Stimulated activated CD4-positive, alpha-beta T cell treated with anti-CD3 and anti-CD28 coated beads, Interleukin-4, amount 100 ng/mL, for 24 hours (primary cell): ENCODE data around the gene SETD1A.

Source experiments
- DNase-seq: peaks from one replicate; pipeline ENCODE4 v3.0.0-alpha.2; 2020

The SETD1A gene

DNA sequence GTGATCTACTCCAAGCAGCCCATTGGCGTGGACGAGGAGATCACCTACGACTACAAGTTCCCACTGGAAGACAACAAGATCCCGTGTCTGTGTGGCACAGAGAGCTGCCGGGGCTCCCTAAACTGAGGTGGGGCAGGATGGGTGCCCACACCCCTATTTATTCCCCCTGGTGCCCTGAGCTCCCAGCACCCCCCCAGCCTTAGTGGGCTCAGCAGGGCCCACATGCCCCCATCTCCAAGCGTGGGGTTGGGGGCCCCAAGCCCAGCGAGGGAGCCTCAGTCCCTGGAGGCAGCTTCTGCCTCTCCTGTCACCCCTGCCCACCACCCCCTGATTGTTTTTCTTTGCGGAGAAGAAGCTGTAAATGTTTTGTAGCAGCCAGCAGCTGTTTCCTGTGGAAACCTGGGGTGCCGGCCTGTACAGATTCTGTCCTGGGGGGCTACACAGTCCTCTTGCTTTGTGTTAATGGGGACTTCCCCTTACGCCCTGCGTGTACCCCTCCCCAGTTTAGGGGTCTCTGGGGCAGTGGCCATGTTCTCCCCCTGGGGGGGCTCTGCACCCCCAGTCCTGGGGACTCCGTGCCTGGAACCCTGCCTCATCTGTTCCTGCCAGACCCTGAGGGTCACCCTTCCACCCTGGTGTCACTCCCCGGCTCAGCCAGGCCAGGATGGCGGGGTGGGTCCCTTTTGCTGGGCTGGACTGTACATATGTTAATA is 26.5 kb downstream of the SETD1A start:
- DNase-seq = no peak

DNA sequence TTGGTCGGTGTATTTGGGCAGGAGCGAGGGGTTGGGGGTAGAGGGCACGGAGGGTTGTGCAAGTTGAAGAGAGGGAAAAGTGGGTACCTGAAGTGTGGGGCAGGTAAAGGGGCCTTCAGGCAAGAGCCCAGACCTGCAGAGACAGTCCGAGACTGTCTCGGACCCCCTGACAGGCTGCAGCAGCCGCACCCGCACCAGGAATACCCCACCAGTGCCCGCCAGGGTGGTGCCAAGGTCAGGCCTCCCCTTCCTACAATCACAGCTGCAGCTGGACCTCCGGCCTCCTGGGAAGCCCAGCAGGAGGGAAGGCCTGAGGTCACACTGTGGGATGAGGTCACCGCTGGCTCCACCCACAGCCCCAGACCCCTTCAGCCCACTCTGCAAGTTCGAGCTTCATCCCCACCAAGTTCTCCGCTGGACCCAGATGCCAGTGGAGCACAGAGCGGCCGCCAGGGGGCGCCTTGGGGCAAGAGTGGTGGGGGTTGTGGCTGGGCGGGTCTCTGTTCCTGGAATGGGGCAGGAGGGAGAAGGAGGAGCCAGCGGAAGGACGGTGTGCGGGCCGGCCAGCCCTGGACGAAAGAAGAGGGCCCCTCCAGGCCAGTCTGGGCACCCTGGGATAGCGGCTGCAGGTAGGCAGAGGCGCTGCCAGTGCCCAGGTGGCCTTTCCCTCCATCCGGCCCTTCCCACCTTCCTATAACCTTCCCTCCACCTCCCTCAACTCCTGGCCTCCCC is 27.3 kb downstream of the SETD1A start, which contains the start of gene HSD3B7:
TSS of gene HSD3B7 (plus strand) at position 539 of the 732 bp plus-strand sequence. CDS start 452 bp downstream, outside the sequence.
- DNase-seq = peak; percentile 84

DNA sequence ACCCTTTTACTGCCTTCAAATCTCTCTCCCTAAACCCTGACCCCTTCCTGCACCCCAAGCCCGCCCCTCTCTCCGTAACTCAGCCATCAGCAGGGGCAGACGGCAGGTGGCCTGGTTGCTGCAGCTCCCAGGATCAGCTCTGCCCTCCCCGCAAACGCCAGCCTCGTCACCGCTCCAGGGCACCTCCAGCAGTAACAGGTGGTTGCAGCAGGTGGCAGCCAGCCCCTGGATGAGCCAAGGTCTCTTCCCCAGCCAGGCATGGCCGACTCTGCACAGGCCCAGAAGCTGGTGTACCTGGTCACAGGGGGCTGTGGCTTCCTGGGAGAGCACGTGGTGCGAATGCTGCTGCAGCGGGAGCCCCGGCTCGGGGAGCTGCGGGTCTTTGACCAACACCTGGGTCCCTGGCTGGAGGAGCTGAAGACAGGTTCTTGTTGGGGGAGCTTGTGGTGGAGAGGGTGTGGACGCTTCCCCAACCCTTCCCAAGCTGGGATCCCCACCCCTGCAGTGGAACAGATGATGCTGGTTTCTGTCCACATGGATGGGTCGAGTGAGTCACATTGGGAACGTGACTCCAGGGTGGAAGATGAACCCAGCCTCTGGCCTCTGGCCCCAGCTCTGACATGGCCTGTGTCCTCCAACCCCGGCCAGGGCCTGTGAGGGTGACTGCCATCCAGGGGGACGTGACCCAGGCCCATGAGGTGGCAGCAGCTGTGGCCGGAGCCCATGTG is 28.0 kb downstream of the SETD1A start:
- no peak for DNase-seq

GRCh38 chr16:30986129-30986991 is 28.8 kb downstream of the SETD1A start:
- no peak for DNase-seq

DNA sequence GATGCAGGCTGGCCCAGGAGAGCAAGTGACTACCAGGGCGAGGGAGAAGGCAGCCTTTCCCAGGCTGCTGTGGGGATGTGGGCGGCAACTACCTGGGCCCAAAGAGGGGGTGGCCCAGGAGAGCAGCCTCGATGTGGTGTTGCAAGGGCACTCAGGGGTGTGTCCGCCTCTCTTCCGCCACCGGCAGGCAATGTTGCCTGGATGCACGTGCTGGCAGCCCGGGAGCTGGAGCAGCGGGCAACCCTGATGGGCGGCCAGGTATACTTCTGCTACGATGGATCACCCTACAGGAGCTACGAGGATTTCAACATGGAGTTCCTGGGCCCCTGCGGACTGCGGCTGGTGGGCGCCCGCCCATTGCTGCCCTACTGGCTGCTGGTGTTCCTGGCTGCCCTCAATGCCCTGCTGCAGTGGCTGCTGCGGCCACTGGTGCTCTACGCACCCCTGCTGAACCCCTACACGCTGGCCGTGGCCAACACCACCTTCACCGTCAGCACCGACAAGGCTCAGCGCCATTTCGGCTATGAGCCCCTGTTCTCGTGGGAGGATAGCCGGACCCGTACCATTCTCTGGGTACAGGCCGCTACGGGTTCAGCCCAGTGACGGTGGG is 30.1 kb downstream of the SETD1A start:
- no peak for DNase-seq

- DNase-seq = no peak
Observed at GRCh38 chr16:30989469-30990047, 32.0 kb downstream of the SETD1A start.

GRCh38 chr16:30990105-30990504 is 32.6 kb downstream of the SETD1A start:
- no peak for DNase-seq

DNA sequence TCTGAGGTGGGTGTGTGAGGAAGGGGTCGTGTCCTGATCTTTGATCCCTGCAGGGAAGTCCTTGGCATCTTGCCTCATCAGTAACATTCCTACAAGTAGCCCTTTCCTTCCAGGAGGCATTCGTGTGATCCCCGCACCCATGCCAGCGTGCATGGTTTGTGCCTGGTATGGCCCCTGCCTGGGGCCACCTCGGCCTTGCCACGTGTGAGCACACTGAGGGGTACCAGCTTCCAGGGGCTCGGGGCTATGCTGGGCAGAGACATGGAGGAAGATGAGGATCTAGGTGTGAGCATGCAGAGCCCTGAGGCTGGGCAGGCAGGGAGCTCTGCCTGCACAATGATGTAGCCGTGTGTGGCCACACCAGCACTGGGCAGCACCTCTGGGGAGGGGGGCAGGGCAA is 33.5 kb downstream of the SETD1A start:
- DNase-seq = no peak

- no peak for DNase-seq
Observed at GRCh38 chr16:30992276-30992780, 34.8 kb downstream of the SETD1A start.

DNA sequence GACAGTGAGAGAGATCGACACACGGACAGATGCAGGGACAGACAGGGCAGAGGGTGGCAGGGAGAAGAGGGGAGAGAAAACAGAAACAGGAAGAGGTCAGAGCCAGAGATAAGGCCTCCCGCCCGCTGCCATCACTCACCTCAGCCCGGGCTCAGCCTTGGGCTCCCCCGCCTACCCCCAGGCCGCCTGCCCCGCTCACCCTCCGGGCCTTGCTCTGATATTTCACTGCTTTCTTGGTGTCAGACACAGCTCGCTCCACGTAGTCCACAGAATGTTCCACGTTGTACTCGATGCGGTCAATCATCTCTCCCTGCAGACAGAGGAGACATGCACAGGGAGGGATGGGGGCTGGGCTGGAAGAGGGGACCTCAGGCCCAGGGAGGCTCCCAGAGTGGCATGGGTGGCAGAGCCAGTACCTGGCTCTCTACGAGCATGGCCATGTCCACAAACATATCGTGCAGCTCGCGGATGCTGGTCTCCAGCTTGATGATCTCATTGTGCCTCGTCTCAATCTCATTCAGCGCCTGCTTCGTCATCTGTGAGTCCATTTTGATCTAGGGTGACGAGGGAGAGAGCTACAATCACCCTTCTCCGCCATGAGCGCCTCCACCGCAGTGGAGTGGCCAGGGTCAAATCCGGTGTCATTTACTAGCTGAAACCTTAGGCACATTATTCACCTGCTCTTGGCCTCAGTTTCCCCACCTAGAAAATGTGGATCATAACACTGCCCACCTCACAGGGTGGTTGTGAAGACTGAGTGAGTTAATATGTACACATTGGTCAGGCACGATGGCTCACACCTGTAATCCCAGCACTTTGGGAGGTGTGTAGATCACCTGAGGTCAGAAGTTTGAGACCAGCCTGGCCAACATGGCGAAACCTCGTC is 35.6 kb downstream of the SETD1A start:
- DNase-seq = no peak

- DNase-seq = no peak
Observed at GRCh38 chr16:30995927-30996323, 38.4 kb downstream of the SETD1A start.

GRCh38 chr16:30996324-30996984 is 38.9 kb downstream of the SETD1A start:
- DNase-seq = no peak

GRCh38 chr16:30996985-30997724 is 39.6 kb downstream of the SETD1A start:
- peak; percentile 80 for DNase-seq

- DNase-seq = no peak
Observed at GRCh38 chr16:30997725-30998711, 40.5 kb downstream of the SETD1A start.

DNA sequence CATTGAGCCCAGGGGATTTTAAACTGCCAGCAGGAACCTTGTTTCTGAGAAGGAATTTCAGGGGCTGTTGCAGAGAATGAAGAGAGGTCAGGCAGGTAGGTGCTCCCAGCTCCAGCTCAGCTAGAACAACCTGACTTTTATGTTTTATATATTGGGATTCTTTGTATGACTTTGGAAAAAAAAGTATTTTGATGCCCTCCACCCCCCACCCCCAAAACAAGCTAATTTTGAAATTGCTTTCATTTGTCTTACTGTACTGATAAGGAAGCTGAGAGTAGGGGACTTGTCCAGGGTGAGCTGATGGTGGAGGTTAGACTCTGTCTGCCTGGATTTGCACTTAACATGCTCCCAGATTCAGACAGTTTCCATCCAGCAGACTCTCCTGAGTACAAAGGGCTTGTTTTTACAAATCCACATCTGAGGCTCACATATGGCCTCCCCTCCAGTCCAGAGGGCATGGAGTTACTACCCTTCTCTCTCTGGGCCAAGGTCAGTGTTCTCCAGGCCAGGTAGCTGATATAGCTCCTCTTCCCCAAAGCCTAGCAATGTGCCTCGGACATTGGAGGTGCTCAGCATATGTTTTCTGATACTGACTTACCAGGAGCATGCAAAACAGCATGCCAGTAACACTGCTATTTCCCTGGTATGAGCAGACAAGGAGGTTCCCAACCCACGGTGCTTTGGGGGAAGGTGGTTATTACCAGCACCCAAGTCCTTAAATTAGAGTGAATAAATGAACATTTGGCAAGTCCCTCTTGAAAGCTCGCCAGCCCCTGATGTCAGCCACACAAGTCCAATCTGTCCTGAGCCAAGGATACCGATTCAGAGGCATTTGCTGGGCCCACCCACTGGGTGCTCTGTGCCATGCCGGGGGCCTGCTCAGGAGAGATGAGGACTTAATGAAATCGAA is 41.6 kb downstream of the SETD1A start:
- DNase-seq = no peak

DNA sequence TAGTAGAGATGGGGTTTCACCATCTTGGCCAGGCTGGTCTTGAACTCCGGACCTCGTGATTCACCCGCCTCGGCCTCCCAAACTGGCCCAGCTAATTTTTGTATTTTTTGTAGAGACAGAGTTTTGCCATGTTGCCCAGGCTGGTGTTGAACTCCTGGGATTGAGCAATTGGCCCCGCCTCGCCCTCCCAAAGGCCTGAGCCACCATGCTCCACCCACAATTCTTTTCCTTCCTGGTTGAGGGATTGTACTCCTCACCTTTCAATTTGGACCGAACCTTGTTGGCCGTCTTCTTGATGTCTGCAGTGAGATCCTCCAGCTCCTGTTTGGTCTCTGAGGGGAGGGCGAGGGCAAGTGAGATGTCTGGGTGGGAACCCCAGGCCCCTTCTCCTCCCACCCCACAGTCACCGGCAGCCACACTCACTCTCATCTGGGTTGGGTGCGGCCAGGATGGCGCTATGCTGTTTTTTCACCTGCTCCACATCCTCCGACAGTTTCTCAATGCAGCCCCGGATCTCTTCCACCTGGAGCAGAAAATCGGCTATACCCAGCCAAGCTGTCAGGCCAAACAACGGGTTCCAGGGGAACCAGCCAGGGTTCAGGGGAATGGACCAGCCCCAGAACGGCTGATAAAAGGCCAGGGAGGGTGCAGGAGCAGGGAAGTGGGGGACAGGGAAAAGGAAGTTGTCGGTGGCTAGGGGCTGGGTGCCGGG is 43.3 kb downstream of the SETD1A start:
- no peak for DNase-seq
